ENCODE measurements around the gene DDX59.

The DDX59 gene

GRCh38 chr1:200627575-200628222, 42.0 kb downstream of the DDX59 start:
- TF ChIP-seq REST (IDR thresholded peaks at IDR 0.05; ENCODE audit: insufficient read depth in 1 of 2, low read depth in 2 of 2, low read length in 2 of 2) (no peak), SIN3A (IDR thresholded peaks at IDR 0.05; ENCODE audit: borderline replicate concordance, insufficient read depth, low read length) (no peak), FOXP2 (optimal IDR thresholded peaks at IDR 0.05; ENCODE audit: borderline replicate concordance, extremely low read depth, extremely low read length, insufficient read depth) (no peak), TAF1 (IDR thresholded peaks at IDR 0.05; ENCODE audit: borderline replicate concordance, insufficient read depth, low read length) (no peak), POLR2AphosphoS5 (IDR thresholded peaks at IDR 0.05; ENCODE audit: low read depth, low read length) (no peak)

GRCh38 chr1:200626853-200627534, 42.7 kb downstream of the DDX59 start:
- TF ChIP-seq REST (IDR thresholded peaks at IDR 0.05; ENCODE audit: insufficient read depth in 1 of 2, low read depth in 2 of 2, low read length in 2 of 2) (no peak), TAF1 (IDR thresholded peaks at IDR 0.05; ENCODE audit: borderline replicate concordance, insufficient read depth, low read length) (no peak), POLR2AphosphoS5 (IDR thresholded peaks at IDR 0.05; ENCODE audit: low read depth, low read length) (no peak), SIN3A (IDR thresholded peaks at IDR 0.05; ENCODE audit: borderline replicate concordance, insufficient read depth, low read length) (no peak), FOXP2 (optimal IDR thresholded peaks at IDR 0.05; ENCODE audit: borderline replicate concordance, extremely low read depth, extremely low read length, insufficient read depth) (no peak)

GRCh38 chr1:200625381-200625824, 44.3 kb downstream of the DDX59 start:
- TF ChIP-seq SIN3A (IDR thresholded peaks at IDR 0.05; ENCODE audit: borderline replicate concordance, insufficient read depth, low read length) (no peak), REST (IDR thresholded peaks at IDR 0.05; ENCODE audit: insufficient read depth in 1 of 2, low read depth in 2 of 2, low read length in 2 of 2) (no peak), FOXP2 (optimal IDR thresholded peaks at IDR 0.05; ENCODE audit: borderline replicate concordance, extremely low read depth, extremely low read length, insufficient read depth) (no peak)

- TF ChIP-seq SIN3A (IDR thresholded peaks at IDR 0.05; ENCODE audit: borderline replicate concordance, insufficient read depth, low read length) (no peak), TAF1 (IDR thresholded peaks at IDR 0.05; ENCODE audit: borderline replicate concordance, insufficient read depth, low read length) (no peak), REST (IDR thresholded peaks at IDR 0.05; ENCODE audit: insufficient read depth in 1 of 2, low read depth in 2 of 2, low read length in 2 of 2) (no peak), FOXP2 (optimal IDR thresholded peaks at IDR 0.05; ENCODE audit: borderline replicate concordance, extremely low read depth, extremely low read length, insufficient read depth) (no peak), POLR2AphosphoS5 (IDR thresholded peaks at IDR 0.05; ENCODE audit: low read depth, low read length) (no peak)
These were observed 44.9 kb downstream of the DDX59 start for GRCh38 chr1:200624679-200625335.

Data from PFSK-1 (cell line).